NCI-H69 (cell line): ENCODE results near the gene SEMA3F.

Source experiments
- DNase-seq: peaks from one replicate; lab custom pipeline; 2025; lab: John Stamatoyannopoulos, UW

The SEMA3F gene

DNA sequence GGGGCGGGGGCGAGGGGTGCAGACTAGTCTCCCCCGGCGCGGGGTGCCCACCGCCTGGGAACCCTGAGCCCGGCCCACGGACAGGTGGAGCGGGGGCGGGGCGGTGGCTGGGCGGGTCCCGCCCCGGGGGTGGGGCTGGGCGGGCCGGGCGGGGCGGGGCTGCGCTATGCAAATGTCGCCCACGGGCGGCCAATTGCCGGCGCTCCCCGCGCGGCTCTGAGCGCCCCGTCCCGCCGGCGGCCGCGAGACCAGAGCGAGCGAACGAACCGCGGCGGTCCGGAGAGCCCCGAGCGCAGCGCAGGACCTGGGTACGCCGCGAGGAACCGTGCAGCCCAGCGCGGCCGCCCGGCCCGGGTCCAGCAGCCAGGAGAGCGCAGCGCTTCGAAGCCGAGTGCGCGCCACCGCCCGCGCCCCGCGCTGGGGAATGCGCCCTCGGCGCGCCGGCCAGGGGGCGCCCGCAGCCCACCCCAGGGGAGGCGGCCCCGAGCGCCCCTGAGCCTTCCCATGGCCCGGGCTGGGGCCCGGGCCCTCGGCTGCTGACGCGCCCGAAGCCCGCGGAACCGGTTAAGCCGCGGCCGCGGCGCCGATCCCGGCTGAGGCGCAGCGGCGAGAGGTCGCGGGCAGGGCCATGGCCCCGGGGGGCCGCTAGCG lies at the start of gene SEMA3F:
SEMA3F (plus strand) TSS at position 485 of the 651 bp plus-strand sequence. CDS start 4,299 bp downstream, outside the sequence.
- DNase-seq: peak; percentile 81

DNA sequence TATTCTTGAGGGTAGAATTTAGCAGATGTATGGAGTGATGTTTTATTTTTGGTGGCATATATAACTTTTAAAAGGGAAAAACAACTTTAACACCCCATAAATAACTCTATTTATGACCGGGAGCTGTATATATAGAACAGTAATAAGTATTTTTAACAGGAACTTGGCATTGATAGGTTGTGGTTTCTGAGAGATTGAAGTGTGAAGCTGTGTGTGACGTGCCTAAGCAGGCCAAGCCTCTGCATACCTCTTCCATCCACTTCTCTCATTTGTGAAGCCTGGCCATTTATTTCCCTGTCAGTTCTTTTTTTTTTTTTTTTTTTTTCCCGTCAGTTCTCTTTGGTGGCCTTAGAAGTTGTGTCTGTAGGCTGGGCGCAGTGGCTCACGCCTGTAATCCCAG lies 43.4 kb upstream of the SEMA3F start:
- no peak for DNase-seq

- peak; percentile 34 for DNase-seq
These were observed 42.7 kb upstream of the SEMA3F start for GRCh38 chr3:50112462-50112861.

GRCh38 chr3:50117120-50117519 lies 38.0 kb upstream of the SEMA3F start:
- no peak for DNase-seq

- DNase-seq: no peak
These were observed 36.9 kb upstream of the SEMA3F start for GRCh38 chr3:50118237-50118636.

GRCh38 chr3:50119786-50120185 lies 35.3 kb upstream of the SEMA3F start:
- no peak for DNase-seq

DNA sequence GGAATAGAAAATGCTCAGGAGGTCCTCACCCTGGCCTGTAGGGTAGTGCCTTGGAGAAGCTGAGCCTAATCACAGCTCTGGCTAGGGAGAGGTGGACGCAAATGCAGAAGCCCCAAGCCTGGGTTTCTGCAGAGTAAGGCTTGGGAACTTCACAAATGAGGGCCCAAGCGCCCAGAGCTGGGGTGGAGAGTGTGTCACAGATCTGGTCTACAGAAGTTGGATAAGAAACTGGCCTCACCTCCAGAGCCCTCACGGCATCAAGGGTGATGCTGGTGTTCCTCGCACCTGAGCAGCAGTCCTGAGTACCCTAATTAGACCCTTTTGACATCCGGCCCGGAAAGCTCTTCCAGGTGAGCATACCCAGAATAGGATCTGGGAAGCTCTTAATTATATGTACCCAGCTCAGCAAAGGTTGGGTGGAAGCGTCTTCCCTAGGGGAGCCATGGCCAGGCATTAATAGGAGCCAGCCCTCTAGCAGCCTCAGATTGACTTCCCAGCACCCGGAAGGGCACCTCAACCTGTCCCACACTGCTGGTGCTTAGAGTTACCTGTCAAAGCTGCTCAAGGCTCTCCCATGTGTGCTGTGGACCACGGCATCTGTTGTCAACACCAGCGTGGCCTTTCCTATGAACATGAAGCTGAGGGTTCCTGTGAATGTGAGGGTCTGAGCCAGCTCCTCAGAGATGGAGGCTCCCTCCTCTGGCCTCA lies 34.6 kb upstream of the SEMA3F start:
- no peak for DNase-seq

DNA sequence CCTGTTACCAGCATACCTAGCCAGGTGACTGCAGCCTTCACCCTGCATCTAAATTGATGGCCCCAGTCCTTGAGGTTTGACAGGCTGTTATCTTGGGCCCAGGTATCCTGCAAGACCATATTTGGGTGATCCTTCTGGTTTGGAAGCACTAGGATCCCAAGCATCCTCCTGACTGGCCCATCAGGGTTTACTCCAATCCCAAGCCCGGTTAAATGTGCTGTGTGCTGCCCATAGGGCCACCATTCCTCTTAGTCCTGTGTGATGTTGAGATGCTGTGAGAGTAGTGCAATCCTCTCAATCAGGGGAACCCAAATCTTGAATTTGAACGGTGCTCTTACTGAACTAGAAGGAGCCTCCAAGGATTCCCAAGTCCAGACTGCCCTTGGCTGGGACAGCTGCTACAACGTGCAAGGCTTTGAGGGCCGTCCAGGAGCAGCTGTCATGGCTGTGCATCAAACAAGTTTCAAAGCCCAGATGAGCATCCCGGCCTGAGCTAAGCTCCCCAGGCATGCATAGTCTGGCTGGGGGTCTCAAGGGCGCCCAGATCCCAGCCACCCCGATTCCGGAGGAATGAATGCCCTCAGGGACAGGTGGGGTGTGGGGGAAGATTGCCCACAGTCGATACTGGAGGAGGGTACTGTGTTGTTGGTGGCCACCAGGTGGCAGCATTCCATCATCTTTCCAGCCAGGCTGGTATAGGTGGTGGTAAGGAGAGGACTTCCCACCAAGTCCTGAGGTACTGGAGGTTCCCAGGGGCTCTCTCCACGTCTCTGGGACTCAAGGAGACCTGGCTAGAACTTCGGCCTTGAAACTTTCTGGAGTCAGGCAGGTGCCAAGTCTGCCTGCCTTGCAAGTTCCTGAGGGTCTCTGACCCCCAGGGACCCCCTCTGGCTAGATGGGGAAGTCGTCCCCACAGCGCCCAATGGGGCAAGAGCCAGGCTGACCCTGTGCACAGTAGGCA lies 33.8 kb upstream of the SEMA3F start:
- peak; percentile 70 for DNase-seq

DNA sequence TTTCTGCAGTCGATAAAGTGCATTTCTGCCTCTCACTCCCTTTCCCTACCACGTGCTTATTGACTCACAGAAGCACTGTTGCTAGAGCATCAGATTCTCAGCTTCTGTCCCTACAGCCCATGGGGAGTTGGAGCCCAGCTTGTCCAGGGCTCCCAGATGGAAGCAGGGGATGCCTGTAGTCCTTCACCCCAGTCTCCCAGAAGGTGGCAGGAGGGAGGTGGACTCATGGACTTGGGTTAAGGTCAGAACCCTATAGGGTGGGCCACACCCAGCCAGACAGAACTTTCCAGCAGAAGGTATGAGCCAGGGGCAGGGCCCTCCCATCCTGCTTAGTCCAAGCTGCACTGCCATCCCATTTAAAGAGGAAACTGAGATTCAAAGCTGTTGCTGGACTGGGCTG lies 33.1 kb upstream of the SEMA3F start:
- no peak for DNase-seq

DNA sequence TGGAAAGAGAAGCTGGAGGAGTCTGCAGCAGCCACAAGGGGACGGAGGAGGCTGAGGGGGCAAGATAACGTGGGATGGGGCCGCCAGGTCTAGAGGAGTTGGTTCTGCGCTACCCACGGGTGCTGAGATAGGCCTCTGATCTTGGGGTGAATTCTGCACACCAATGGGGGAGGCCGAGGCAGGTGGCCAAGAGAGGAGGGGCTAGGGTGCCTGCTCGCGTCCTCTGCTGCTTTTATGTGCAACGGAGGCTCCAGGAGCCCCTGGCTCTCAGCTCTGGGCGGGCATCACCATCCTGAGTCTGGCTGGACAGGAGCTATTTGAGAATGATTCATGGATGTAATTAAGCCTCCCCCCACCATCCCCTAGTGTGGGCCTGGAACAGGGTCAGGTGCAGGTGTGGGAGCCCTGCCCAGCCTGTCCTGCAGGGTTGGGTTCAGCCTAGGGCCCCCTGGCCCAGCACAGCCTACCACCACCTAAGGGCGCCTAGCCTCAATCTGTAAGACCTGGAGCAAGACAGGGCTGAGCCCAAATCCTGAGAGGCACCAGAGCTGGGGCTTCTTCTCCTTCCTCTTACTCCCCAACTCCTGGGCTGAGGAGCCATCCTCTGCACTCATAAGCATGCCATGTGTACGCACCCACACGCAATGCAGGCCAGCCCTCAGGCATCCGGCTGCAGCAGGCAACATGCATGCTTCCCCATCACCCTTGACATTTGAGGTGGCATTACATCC lies 32.3 kb upstream of the SEMA3F start:
- peak; percentile 14 for DNase-seq

- DNase-seq: peak; percentile 51
These were observed 31.6 kb upstream of the SEMA3F start for GRCh38 chr3:50123394-50124051.

GRCh38 chr3:50124052-50124799 lies 30.9 kb upstream of the SEMA3F start:
- peak; percentile 48 for DNase-seq

GRCh38 chr3:50124800-50125178 lies 30.3 kb upstream of the SEMA3F start:
- peak; percentile 10 for DNase-seq

GRCh38 chr3:50125541-50126286 lies 29.4 kb upstream of the SEMA3F start:
- no peak for DNase-seq

DNA sequence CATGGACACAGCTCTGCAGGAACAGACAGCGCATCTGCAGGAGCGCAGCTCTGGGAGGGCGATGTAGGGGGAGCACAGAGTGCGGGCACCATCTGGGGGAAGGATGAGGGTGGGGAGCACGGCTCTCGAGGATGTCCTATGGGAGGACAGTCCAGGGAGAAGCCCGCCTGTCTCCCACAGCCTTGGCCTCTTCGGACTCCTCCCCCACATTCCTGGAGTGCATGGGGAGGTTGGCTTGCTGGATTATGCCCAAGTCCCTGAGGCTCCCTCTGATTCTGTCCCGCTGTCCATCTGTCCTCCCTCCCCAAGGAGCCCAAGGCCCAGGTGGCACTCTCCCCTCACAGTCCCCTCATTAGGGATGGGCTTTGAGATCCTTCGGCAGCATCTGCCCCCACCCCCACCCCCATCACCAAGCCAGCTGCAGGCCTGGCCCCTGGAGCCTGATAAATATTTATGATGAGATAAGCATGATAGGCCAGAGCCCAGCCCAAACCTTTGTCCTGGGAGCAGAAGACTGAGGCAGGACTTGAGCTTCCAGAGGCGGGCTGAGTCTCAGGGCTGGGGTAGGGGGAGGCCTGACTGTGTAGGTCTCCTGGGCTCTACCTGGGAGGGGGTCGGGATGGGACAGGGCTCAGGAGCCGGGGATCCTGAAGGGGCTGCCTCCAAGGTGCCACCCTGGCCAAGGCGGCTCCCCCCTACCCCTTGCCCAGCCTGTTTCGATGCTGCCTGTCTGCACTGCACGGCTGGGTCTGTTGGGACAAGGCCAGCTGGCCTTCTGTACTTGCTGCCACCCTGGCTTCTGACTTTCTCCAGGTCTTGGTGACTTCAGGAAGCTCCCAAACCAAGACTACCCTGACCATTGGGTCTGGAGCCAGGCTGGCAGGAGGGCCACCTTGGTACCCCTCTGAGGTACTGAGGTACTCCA lies 28.6 kb upstream of the SEMA3F start:
- no peak for DNase-seq

- DNase-seq: no peak
These were observed 27.9 kb upstream of the SEMA3F start for GRCh38 chr3:50127251-50127691.

DNA sequence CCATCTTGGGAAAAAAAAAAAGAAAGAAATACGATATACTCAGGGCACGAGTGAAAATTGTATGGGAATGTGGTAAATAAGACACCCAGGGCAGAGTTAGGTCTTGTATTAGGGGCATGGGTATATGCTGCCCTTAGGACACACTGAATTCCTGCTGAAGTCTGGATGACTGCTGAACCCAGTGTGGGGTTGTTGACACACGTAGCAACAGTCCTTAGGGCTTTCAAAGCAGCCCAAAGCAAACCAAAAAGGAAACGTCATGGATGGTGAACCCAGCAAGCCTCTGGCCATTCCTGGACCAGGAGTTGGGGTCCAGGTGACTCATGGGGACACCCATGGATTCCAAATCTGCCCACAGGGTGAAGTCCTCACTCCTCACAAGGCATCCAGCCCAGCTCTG lies 27.1 kb upstream of the SEMA3F start:
- DNase-seq: no peak

- no peak for DNase-seq
These were observed 24.7 kb upstream of the SEMA3F start for GRCh38 chr3:50130436-50130835.
